ENCODE data around the gene DRC7.

Gene DRC7

GRCh38 chr16:57649846-57650245, 44.8 kb upstream of the DRC7 start:
- no peak for TF ChIP-seq CTCF (IDR thresholded peaks at IDR 0.05)
- Histone ChIP-seq H3K27ac (no peak overlapping the region), H3K9ac (no peak overlapping the region), H3K4me1 (peaks cover 12% of the 10 kb centered on the region), H3K9me3 (ENCODE audit: control insufficient read depth, low read length) (no peaks in the 10 kb centered on the region), H3K4me3 (ENCODE audit: low read depth, low read length) (no peak overlapping the region), H3K36me3 (ENCODE audit: control insufficient read depth, insufficient read depth, low read length) (no peaks in the 10 kb centered on the region), H2AFZ (no peak overlapping the region), H3K79me2 (peaks cover 6% of the 10 kb centered on the region), H3K27me3 (ENCODE audit: control insufficient read depth, insufficient read depth, low read length) (no peaks in the 10 kb centered on the region), H3K4me2 (ENCODE audit: low read length) (no peak overlapping the region)

- Histone ChIP-seq H3K27me3 (ENCODE audit: control insufficient read depth, insufficient read depth, low read length) (no peaks in the 10 kb centered on the region), H3K4me1 (peaks cover 12% of the 10 kb centered on the region), H3K9ac (no peak overlapping the region), H2AFZ (no peak overlapping the region), H3K27ac (no peak overlapping the region), H3K36me3 (ENCODE audit: control insufficient read depth, insufficient read depth, low read length) (no peaks in the 10 kb centered on the region), H3K4me2 (ENCODE audit: low read length) (no peak overlapping the region), H3K4me3 (ENCODE audit: low read depth, low read length) (no peak overlapping the region), H3K79me2 (peaks cover 5% of the 10 kb centered on the region), H3K9me3 (ENCODE audit: control insufficient read depth, low read length) (no peaks in the 10 kb centered on the region)
- TF ChIP-seq CTCF (IDR thresholded peaks at IDR 0.05), result no peak
Observed at GRCh38 chr16:57651344-57652333, 43.0 kb upstream of the DRC7 start.

- H3K27ac ChIP-seq, result no peak overlapping the region
- no peak for TF ChIP-seq CTCF (IDR thresholded peaks at IDR 0.05)
- H3K9me3 ChIP-seq (ENCODE audit: control insufficient read depth, low read length), result no peaks in the 10 kb centered on the region
- no peak overlapping the region for H3K4me2 ChIP-seq (ENCODE audit: low read length)
- H3K36me3 ChIP-seq (ENCODE audit: control insufficient read depth, insufficient read depth, low read length), result no peaks in the 10 kb centered on the region
- H3K4me3 ChIP-seq (ENCODE audit: low read depth, low read length), result no peak overlapping the region
- H2AFZ ChIP-seq, result no peak overlapping the region
- H3K4me1 ChIP-seq, result peaks cover 8% of the 10 kb centered on the region
- H3K9ac ChIP-seq, result no peak overlapping the region
- no peaks in the 10 kb centered on the region for H3K27me3 ChIP-seq (ENCODE audit: control insufficient read depth, insufficient read depth, low read length)
- peaks cover 5% of the 10 kb centered on the region for H3K79me2 ChIP-seq
Observed at GRCh38 chr16:57652695-57653471, 41.7 kb upstream of the DRC7 start.

- no peak overlapping the region for H3K4me3 ChIP-seq (ENCODE audit: low read depth, low read length)
- H3K36me3 ChIP-seq (ENCODE audit: control insufficient read depth, insufficient read depth, low read length), result no peaks in the 10 kb centered on the region
- no peaks in the 10 kb centered on the region for H3K9me3 ChIP-seq (ENCODE audit: control insufficient read depth, low read length)
Observed at GRCh38 chr16:57653936-57654335, 40.7 kb upstream of the DRC7 start.

More at GRCh38 chr16:57653936-57654335, 40.7 kb upstream of the DRC7 start:
- H3K27ac ChIP-seq, result peak overlapping the region; percentile 50
- H3K9ac ChIP-seq, result no peak overlapping the region
- H3K4me2 ChIP-seq (ENCODE audit: low read length), result peak overlapping the region; percentile 9
- H2AFZ ChIP-seq, result peak overlapping the region; percentile 73
- no peaks in the 10 kb centered on the region for H3K79me2 ChIP-seq
- H3K27me3 ChIP-seq (ENCODE audit: control insufficient read depth, insufficient read depth, low read length), result no peaks in the 10 kb centered on the region
- H3K4me1 ChIP-seq, result peaks cover 7% of the 10 kb centered on the region
- no peak for TF ChIP-seq CTCF (IDR thresholded peaks at IDR 0.05)

Data from parathyroid adenoma (tissue), 2 donors.